CD4-positive, alpha-beta memory T cell (primary cell): ENCODE measurements around the gene LAMC1. TPM values are rescaled to one million over a fixed set of nuclear protein-coding genes. Genes with fewer than 3 reads are reported as not detected.

ENCODE experiments used
- CTCF ChIA-PET: fragments of 350-600 bp; sonication (Branson Sonifier 250); formaldehyde crosslinking; loops from one replicate; lab custom pipeline; 2021; ENCODE audit warnings: inconsistent platforms; ENCODE audit not compliant: partially characterized antibody; lab: Charles Lee
- POLR2A ChIA-PET: fragments of 350-600 bp; sonication (Branson Sonifier 250); formaldehyde crosslinking; loops from one replicate; lab custom pipeline; 2021; ENCODE audit not compliant: partially characterized antibody; lab: Charles Lee
- DNase-seq, 5 donors: peaks; one replicate each; pipeline versions ENCODE4 v3.0.0 to v3.0.0-alpha.2; 2020 to 2022; ENCODE audit warnings: mixed read lengths in 1 of 5
- H3K27ac ChIP-seq: one replicate; pipeline ENCODE4 v1.7.0; 2013; ENCODE audit warnings: low read depth, low read length
- H3K27me3 ChIP-seq: 2 replicates; pipeline ENCODE4 v1.7.0; 2013; ENCODE audit warnings: mild to moderate bottlenecking, low read length, moderate library complexity; ENCODE audit not compliant: insufficient read depth
- H3K36me3 ChIP-seq: 2 replicates; pipeline ENCODE4 v1.7.0; 2013; ENCODE audit warnings: mild to moderate bottlenecking, low read length, moderate library complexity; ENCODE audit not compliant: insufficient read depth
- H3K4me1 ChIP-seq: 2 replicates; pipeline ENCODE4 v1.7.0; 2013; ENCODE audit warnings: mild to moderate bottlenecking, low read length, moderate library complexity; ENCODE audit not compliant: insufficient read depth
- H3K4me3 ChIP-seq, 2 donors: one replicate each; pipeline ENCODE4 v1.7.0; 2013; ENCODE audit warnings: low read length in 2 of 2, mild to moderate bottlenecking in 1 of 2
- H3K9me3 ChIP-seq, 2 donors: one replicate each; pipeline ENCODE4 v1.7.0; 2013; ENCODE audit warnings: low read length in 2 of 2, control low read depth in 1 of 2; ENCODE audit not compliant: control insufficient read depth in 1 of 2
- H3K27ac Mint-ChIP-seq, 7 donors: one replicate each; pipeline ENCODE4 v1.8.0; 2020 to 2021; ENCODE audit warnings: mixed read lengths in 7 of 7, mild to moderate bottlenecking in 6 of 7, inconsistent platforms in 3 of 7, moderate library complexity in 3 of 7
- H3K27me3 Mint-ChIP-seq, 2 donors: one replicate each; pipeline ENCODE4 v1.8.0; 2020 to 2021; ENCODE audit warnings: mixed read lengths in 2 of 2
- H3K36me3 Mint-ChIP-seq, 2 donors: one replicate each; pipeline ENCODE4 v1.8.0; 2020 to 2021; ENCODE audit warnings: mixed read lengths in 2 of 2, inconsistent platforms in 1 of 2, mild to moderate bottlenecking in 1 of 2
- H3K4me1 Mint-ChIP-seq, 4 donors: one replicate each; pipeline ENCODE4 v1.8.0; 2020 to 2021; ENCODE audit warnings: mixed read lengths in 4 of 4, mild to moderate bottlenecking in 1 of 4
- H3K4me3 Mint-ChIP-seq, 8 donors: one replicate each; pipeline ENCODE4 v1.8.0; 2020 to 2021; ENCODE audit warnings: mixed read lengths in 8 of 8, mild to moderate bottlenecking in 7 of 8, moderate library complexity in 6 of 8, inconsistent platforms in 3 of 8
- H3K9me3 Mint-ChIP-seq, 8 donors: one replicate each; pipeline ENCODE4 v1.8.0; 2020 to 2021; ENCODE audit warnings: mixed read lengths in 8 of 8, mild to moderate bottlenecking in 5 of 8, inconsistent platforms in 3 of 8, moderate library complexity in 1 of 8
- intact Hi-C: fragments of 100-400 bp; cut with micrococcal nuclease; formaldehyde crosslinking; loops from one replicate; pipeline ENCODE4 v1.15.1; 2023
- polyA plus RNA-seq, 2 donors: library from polyadenylated mRNA; unstranded; fragments of 300-500 nt; fragmentation: Illumina TruSeq; gene quantifications; one replicate each; pipeline ENCODE4 v1.2.3, GENCODE V29; 2021
- total RNA-seq, 2 experiments: library from RNA; stranded (reverse); gene quantifications; one replicate each; pipeline ENCODE4 v1.2.3, GENCODE V29; 2021

Gene LAMC1
- total and polyA plus RNA-seq, 4 experiments from 2014 or later = 0.49 to 0.50 TPM; not detected in 2

DNA sequence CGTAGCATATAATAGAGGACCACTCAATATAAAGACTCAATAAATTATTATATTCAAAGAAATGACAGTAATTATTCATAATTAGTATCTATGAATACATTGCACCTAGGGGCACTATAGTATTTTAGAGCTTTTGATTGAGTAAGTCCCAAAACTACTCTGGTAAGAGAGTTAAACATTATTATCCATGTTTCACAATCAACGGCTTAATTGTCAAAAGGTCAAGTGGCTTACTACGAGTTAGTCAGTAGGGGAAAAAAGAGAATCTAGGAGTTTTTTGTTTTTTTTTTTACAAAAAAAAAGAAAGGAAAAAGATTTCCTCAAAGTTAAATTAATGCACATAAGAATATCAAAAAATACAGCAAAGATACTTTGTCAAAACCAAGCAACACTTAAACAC, 20.4 kb upstream of the LAMC1 start:
- Mint-ChIP-seq H3K27me3 (peaks cover 18 to 22% of the 10 kb centered on the region in 2 donors), H3K4me3 (no peak overlapping the region), H3K36me3 (no peaks in the 10 kb centered on the region), H3K27ac (no peak overlapping the region), H3K4me1 (no peaks in the 10 kb centered on the region), H3K9me3 (peaks cover 0 to 5% (median 1%) of the 10 kb centered on the region in 8 donors)
- Histone ChIP-seq H3K27me3 (no peaks in the 10 kb centered on the region), H3K4me1 (no peaks in the 10 kb centered on the region), H3K27ac (no peak overlapping the region), H3K36me3 (no peaks in the 10 kb centered on the region), H3K9me3 (no peaks in the 10 kb centered on the region), H3K4me3 (no peak overlapping the region)
- no peak for DNase-seq
- ChIA-PET CTCF (interaction anchor here (0.6 kb wide), 1 partner anchor 81 kb away, joined by 4 read pairs; no protein-coding TSS in a partner anchor), POLR2A (no interaction called here)
- intact Hi-C loops = no loop called here

DNA sequence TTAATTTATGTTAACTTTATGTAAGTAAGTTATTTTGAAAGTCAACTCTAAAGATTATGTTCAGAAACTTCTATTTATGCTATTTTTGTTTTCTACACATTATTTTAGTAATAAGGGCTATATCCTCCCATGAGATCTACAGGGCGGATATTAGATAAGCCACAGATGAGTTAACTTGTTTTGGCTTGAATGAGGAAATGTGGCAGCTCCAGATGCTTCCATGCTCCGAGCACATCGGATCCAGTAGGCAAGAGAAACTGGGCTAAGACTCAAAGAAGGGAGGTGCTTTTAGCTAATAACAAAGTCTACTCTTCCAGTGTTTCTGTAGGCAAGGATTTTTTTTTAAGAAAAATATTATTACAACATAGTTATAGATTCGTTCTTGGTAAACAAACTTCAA, 20.0 kb upstream of the LAMC1 start:
- no peak for DNase-seq
- H3K36me3 Mint-ChIP-seq = no peaks in the 10 kb centered on the region
- H3K4me3 Mint-ChIP-seq = no peak overlapping the region
- Histone ChIP-seq H3K4me1 (no peaks in the 10 kb centered on the region), H3K4me3 (no peak overlapping the region), H3K36me3 (no peaks in the 10 kb centered on the region), H3K27me3 (no peaks in the 10 kb centered on the region), H3K27ac (no peak overlapping the region), H3K9me3 (no peaks in the 10 kb centered on the region)
- H3K4me1 Mint-ChIP-seq = no peaks in the 10 kb centered on the region
- POLR2A ChIA-PET = no interaction called here
- CTCF ChIA-PET = interaction anchor here (0.6 kb wide), 1 partner anchor 81 kb away, joined by 4 read pairs; no protein-coding TSS in a partner anchor
- intact Hi-C loops = no loop called here
- no peak overlapping the region for H3K27ac Mint-ChIP-seq
- H3K27me3 Mint-ChIP-seq = peaks cover 18 to 20% of the 10 kb centered on the region in 2 donors
- peaks cover 0 to 4% (median 1%) of the 10 kb centered on the region in 8 donors for H3K9me3 Mint-ChIP-seq

DNA sequence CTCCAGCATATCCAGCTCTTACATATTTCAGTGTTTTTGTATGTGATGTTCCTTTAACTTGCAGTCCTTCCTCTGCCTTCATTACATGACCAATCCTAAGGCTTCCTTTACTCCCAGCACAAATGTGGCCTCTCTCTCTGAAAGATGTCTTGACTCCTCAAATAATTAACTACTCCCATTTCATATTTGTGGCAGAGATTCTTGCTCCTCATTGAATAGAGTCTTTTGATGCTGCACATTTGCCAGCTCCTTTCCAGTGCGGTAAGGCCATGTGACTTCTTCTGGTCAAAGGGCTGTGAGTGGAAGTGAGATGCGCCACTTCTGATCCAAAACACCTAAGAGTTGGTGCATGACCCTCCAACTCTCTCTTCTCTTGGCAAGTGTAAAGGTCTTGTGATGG, 19.1 kb upstream of the LAMC1 start:
- no peak overlapping the region for H3K4me3 ChIP-seq
- no peak overlapping the region for H3K4me3 Mint-ChIP-seq
- ChIA-PET CTCF (no interaction called here), POLR2A (no interaction called here)
- intact Hi-C loops = no loop called here
- no peaks in the 10 kb centered on the region for H3K36me3 Mint-ChIP-seq
- H3K9me3 Mint-ChIP-seq = peaks cover 0 to 8% (median 1%) of the 10 kb centered on the region in 8 donors
- no peaks in the 10 kb centered on the region for H3K4me1 ChIP-seq
- H3K36me3 ChIP-seq = no peaks in the 10 kb centered on the region
- no peak for DNase-seq
- H3K27me3 ChIP-seq = no peaks in the 10 kb centered on the region
- H3K9me3 ChIP-seq = no peaks in the 10 kb centered on the region
- peaks cover 18 to 19% of the 10 kb centered on the region in 2 donors for H3K27me3 Mint-ChIP-seq
- no peaks in the 10 kb centered on the region for H3K4me1 Mint-ChIP-seq
- no peak overlapping the region for H3K27ac Mint-ChIP-seq
- H3K27ac ChIP-seq = no peak overlapping the region

DNA sequence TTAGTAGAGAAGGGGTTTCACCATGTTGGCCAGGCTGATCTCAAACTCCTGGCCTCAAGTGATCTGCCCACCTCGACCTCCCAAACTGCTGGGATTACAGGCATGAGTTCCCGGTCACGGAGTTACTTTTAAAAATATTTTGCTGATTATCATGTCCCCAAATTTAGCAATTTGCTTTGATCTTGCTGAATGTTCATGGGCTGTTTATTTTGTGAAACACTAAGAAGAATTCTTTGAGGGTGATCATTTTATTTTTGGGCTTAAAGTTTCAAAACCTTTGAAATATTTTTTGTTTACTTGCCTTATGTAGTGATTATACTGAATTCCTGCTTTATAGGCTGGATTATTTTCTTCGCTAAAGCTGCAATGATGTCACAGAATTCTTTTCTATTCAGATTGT, 11.4 kb upstream of the LAMC1 start:
- Histone ChIP-seq H3K27me3 (no peaks in the 10 kb centered on the region), H3K27ac (no peak overlapping the region), H3K4me3 (no peak overlapping the region), H3K4me1 (no peaks in the 10 kb centered on the region), H3K36me3 (no peaks in the 10 kb centered on the region), H3K9me3 (no peaks in the 10 kb centered on the region)
- no peak for DNase-seq
- Mint-ChIP-seq H3K27ac (no peak overlapping the region), H3K4me1 (no peaks in the 10 kb centered on the region), H3K4me3 (no peak overlapping the region), H3K36me3 (peaks cover 0 to 1% of the 10 kb centered on the region in 2 donors), H3K27me3 (peaks cover 9 to 14% of the 10 kb centered on the region in 2 donors), H3K9me3 (peaks cover 0 to 23% (median 15%) of the 10 kb centered on the region in 8 donors)
- ChIA-PET POLR2A (no interaction called here), CTCF (interaction anchor here (0.6 kb wide), 1 partner anchor 81 kb away, joined by 6 read pairs; no protein-coding TSS in a partner anchor)
- intact Hi-C loops = no loop called here

DNA sequence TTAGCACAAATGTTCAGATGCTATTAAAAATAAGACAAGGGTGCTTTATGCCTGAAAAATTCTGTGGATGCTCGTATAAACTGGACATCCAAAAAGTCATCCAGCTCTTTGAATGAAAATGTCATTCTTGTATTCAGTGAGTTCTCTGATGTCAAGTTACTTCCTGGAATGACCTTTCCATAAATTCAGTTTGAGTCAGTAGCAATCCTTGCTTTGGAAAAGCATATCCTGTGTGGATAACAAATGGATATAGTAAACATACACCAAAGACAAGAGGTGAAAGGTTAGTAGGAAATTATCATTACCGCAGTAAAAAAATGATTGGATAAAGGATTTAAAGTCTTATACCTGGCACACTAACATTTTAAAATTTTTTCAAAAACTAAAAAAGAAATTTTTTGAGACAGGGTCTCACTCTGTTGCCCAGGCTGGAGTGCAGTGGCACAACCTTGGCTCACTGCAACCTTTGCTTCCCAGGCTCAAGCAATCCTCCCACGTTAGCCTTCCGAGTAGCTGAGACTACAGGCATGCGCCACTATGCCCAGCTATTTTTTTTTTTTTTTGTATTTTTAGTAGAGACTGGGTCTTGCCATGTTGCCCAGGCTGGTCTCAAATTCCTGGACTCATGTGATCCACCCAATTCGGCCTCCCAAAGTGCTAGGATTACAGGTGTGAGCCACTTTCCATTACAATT, 10.8 kb upstream of the LAMC1 start:
- H3K27me3 Mint-ChIP-seq = peaks cover 10 to 13% of the 10 kb centered on the region in 2 donors
- Histone ChIP-seq H3K4me3 (no peak overlapping the region), H3K4me1 (no peaks in the 10 kb centered on the region), H3K9me3 (no peaks in the 10 kb centered on the region), H3K27ac (no peak overlapping the region), H3K36me3 (no peaks in the 10 kb centered on the region), H3K27me3 (no peaks in the 10 kb centered on the region)
- POLR2A ChIA-PET = interaction anchor here (0.6 kb wide), 1 partner anchor 28 kb away, joined by 3 read pairs; no protein-coding TSS in a partner anchor
- no peaks in the 10 kb centered on the region for H3K4me1 Mint-ChIP-seq
- H3K36me3 Mint-ChIP-seq = peaks cover 0 to 1% of the 10 kb centered on the region in 2 donors
- no peak overlapping the region for H3K4me3 Mint-ChIP-seq
- peaks cover 0 to 22% (median 15%) of the 10 kb centered on the region in 8 donors for H3K9me3 Mint-ChIP-seq
- H3K27ac Mint-ChIP-seq = no peak overlapping the region
- CTCF ChIA-PET = interaction anchor here (0.6 kb wide), 1 partner anchor 81 kb away, joined by 6 read pairs; no protein-coding TSS in a partner anchor
- intact Hi-C loops = no loop called here
- no peak for DNase-seq

DNA sequence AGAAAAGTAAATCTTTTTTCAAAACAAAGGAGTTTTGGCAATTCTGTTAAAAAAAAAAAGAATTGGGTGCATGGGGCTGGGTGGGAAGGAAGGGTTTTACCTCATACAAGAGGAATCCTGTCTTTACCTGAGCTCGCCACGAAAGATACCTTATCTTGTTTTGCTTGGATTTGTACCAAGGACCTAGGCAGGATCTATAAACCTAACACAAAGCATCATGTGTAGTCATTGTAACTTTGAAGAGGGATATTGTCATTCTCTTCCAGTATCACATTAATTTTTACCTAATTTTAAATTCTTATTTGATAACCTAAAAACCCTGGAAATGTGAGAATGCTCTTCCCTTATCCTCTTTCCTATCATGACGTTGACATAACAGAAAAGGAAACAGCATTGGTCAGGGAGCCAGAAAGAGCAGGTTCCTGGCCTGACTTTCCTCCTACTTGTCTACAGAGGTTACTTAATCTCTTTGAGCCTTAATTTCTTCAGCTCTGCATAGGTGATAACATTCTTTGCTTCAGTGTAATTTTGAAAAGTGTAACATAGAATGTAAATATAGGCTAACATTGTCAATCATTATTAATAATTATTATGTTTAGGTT, 4.0 kb upstream of the LAMC1 start:
- no peaks in the 10 kb centered on the region for H3K36me3 ChIP-seq
- peaks cover 0 to under 1% of the 10 kb centered on the region in 2 donors for H3K36me3 Mint-ChIP-seq
- no peak overlapping the region for H3K27ac Mint-ChIP-seq
- no peak overlapping the region for H3K4me3 ChIP-seq
- no peak overlapping the region for H3K4me3 Mint-ChIP-seq
- H3K27me3 ChIP-seq = peaks cover 11% of the 10 kb centered on the region
- peaks cover 0 to 6% (median 3%) of the 10 kb centered on the region in 8 donors for H3K9me3 Mint-ChIP-seq
- ChIA-PET CTCF (no interaction called here), POLR2A (no interaction called here)
- H3K27ac ChIP-seq = no peak overlapping the region
- H3K4me1 Mint-ChIP-seq = peaks cover 6 to 14% (median 10%) of the 10 kb centered on the region in 4 donors
- no peak for DNase-seq
- intact Hi-C loops = no loop called here
- H3K9me3 ChIP-seq = no peaks in the 10 kb centered on the region
- peaks cover 6% of the 10 kb centered on the region for H3K4me1 ChIP-seq
- H3K27me3 Mint-ChIP-seq = peaks cover 34 to 37% of the 10 kb centered on the region in 2 donors

DNA sequence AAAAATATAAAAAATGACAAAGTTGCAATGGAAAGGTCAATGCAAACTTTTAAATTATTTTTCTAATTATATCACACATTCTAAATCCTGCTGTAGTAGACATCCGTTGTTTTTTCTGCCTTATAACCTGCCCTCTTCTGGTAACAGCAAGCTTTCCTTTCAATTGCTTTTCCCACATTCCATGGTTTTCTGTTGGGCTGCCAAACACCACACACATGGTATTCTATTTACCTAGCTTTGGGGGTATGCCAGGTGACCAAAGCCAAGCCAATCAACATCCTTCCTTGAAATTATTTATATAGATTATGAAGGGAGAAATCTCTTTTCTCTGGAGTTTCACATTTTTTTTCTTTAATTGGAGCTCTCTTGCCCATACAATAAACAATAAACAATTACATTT, 3.4 kb upstream of the LAMC1 start:
- CTCF ChIA-PET = no interaction called here
- H3K4me1 Mint-ChIP-seq = peaks cover 10 to 20% (median 15%) of the 10 kb centered on the region in 4 donors
- DNase-seq = no peak
- H3K9me3 Mint-ChIP-seq = peaks cover 0 to 7% (median 3%) of the 10 kb centered on the region in 8 donors
- intact Hi-C loops = no loop called here
- Histone ChIP-seq H3K36me3 (no peaks in the 10 kb centered on the region), H3K4me1 (peaks cover 10% of the 10 kb centered on the region), H3K4me3 (no peak overlapping the region), H3K27ac (no peak overlapping the region), H3K27me3 (peaks cover 16% of the 10 kb centered on the region), H3K9me3 (no peaks in the 10 kb centered on the region)
- peaks cover 0 to 1% of the 10 kb centered on the region in 2 donors for H3K36me3 Mint-ChIP-seq
- H3K4me3 Mint-ChIP-seq = no peak overlapping the region
- POLR2A ChIA-PET = no interaction called here
- H3K27ac Mint-ChIP-seq = no peak overlapping the region
- peaks cover 40 to 43% of the 10 kb centered on the region in 2 donors for H3K27me3 Mint-ChIP-seq
